ENCODE measurements around the gene TREX2. TPM values are rescaled to one million over a fixed set of nuclear protein-coding genes. Genes with fewer than 3 reads are reported as not detected.

TREX2 gene
- total RNA-seq, 1 experiment from 2014 or later: 0.61 TPM

DNA sequence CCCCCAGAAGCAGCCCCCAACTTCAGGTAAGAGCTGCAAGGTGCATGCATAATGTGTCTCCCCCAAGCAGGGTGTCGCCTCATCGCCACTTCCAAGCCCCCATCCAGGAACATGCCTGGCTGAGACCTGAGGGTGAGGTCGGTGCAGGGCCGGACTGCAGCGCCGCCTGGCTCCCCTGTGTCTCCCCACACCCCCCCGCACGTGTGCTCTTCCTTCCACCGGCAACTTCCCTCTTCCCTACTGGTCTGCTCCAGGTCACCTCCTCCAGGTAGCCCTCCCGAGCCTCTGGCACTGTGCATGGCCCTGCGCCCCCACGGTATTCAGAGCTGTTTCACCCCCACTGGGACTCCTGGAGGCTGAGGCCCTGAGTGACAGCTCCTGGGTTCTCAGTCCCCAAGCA, 46.7 kb upstream of the TREX2 start:
- H3K36me3 Mint-ChIP-seq (ENCODE audit: insufficient read depth, unreplicated experiment): no peaks in the 10 kb centered on the region
- Histone ChIP-seq H3K4me3 (ENCODE audit: low read depth, low read length) (no peak overlapping the region), H3K9me3 (no peaks in the 10 kb centered on the region), H3K27me3 (replicated peaks; ENCODE audit: control insufficient read depth, insufficient read depth, low read length) (no peaks in the 10 kb centered on the region), H3K4me1 (peaks cover 28% of the 10 kb centered on the region), H3K36me3 (ENCODE audit: control insufficient read depth, insufficient read depth, low read length) (no peaks in the 10 kb centered on the region)
- POLR2A ChIA-PET: no interaction called here
- DNase-seq: no peak
- H3K27me3 Mint-ChIP-seq (ENCODE audit: insufficient read depth, unreplicated experiment): no peaks in the 10 kb centered on the region
- no peak overlapping the region for H3K27ac Mint-ChIP-seq (ENCODE audit: unreplicated experiment)
- no peaks in the 10 kb centered on the region for H3K4me1 Mint-ChIP-seq (ENCODE audit: low read depth, unreplicated experiment)
- no TSS peak for BruUV-seq (replicated peaks)
- TF ChIP-seq, protein P1, sequence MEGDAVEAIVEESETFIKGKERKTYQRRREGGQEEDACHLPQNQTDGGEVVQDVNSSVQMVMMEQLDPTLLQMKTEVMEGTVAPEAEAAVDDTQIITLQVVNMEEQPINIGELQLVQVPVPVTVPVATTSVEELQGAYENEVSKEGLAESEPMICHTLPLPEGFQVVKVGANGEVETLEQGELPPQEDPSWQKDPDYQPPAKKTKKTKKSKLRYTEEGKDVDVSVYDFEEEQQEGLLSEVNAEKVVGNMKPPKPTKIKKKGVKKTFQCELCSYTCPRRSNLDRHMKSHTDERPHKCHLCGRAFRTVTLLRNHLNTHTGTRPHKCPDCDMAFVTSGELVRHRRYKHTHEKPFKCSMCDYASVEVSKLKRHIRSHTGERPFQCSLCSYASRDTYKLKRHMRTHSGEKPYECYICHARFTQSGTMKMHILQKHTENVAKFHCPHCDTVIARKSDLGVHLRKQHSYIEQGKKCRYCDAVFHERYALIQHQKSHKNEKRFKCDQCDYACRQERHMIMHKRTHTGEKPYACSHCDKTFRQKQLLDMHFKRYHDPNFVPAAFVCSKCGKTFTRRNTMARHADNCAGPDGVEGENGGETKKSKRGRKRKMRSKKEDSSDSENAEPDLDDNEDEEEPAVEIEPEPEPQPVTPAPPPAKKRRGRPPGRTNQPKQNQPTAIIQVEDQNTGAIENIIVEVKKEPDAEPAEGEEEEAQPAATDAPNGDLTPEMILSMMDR (IDR thresholded peaks at IDR 0.05; ENCODE audit: insufficient read depth in 1 of 2, low read depth in 1 of 2, low read length in 1 of 2, severe bottlenecking in 1 of 2, unreplicated experiment in 1 of 2): no peak
- CTCF ChIA-PET: interaction anchor here (0.7 to 0.8 kb wide), 2 partner anchors 22 to 31 kb away, joined by 3 read pairs; partner anchors contain the start of gene HAUS7
- H3K9me3 Mint-ChIP-seq (ENCODE audit: unreplicated experiment): no peaks in the 10 kb centered on the region
- H3K4me3 Mint-ChIP-seq (ENCODE audit: unreplicated experiment): no peak overlapping the region
- intact Hi-C loops (cut with micrococcal nuclease; ENCODE audit: unreplicated experiment): no loop called here

DNA sequence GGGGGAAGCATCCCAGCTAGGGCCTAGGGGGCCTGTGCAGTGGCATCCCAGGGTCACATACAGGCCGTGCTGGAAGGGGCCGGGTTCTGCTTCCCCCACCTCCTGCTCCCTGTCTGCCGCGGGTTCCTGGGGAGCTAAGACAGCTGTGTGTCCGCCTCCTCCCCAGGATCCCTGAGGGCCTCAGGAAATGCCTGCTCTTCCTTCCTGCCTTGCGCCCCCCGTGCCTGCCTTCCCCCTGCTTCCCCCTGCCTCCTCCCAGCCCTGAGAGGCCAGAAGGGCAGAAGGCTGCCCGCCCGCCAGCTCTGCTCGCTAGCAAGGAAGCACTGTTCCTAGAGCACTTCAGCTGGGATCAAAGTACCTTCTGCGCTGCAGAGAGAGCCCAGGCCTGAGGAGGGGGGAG, 46.1 kb upstream of the TREX2 start:
- POLR2A ChIA-PET: interaction anchor here (0.6 kb wide), 1 partner anchor 31 kb away, joined by 4 read pairs; no protein-coding TSS in a partner anchor
- BruUV-seq (replicated peaks): no TSS peak
- no peak overlapping the region for H3K27ac Mint-ChIP-seq (ENCODE audit: unreplicated experiment)
- Histone ChIP-seq H3K9me3 (no peaks in the 10 kb centered on the region), H3K4me1 (peaks cover 34% of the 10 kb centered on the region), H3K27me3 (replicated peaks; ENCODE audit: control insufficient read depth, insufficient read depth, low read length) (no peaks in the 10 kb centered on the region), H3K4me3 (ENCODE audit: low read depth, low read length) (no peak overlapping the region), H3K36me3 (ENCODE audit: control insufficient read depth, insufficient read depth, low read length) (no peaks in the 10 kb centered on the region)
- no peaks in the 10 kb centered on the region for H3K36me3 Mint-ChIP-seq (ENCODE audit: insufficient read depth, unreplicated experiment)
- CTCF ChIA-PET: interaction anchor here (0.8 kb wide), 1 partner anchor 31 kb away, joined by 3 read pairs; no protein-coding TSS in a partner anchor
- TF ChIP-seq, protein P1 (IDR thresholded peaks at IDR 0.05; ENCODE audit: insufficient read depth in 1 of 2, low read depth in 1 of 2, low read length in 1 of 2, severe bottlenecking in 1 of 2, unreplicated experiment in 1 of 2): no peak
- H3K4me1 Mint-ChIP-seq (ENCODE audit: low read depth, unreplicated experiment): no peaks in the 10 kb centered on the region
- DNase-seq: no peak
- no peaks in the 10 kb centered on the region for H3K27me3 Mint-ChIP-seq (ENCODE audit: insufficient read depth, unreplicated experiment)
- H3K9me3 Mint-ChIP-seq (ENCODE audit: unreplicated experiment): no peaks in the 10 kb centered on the region
- intact Hi-C loops (cut with micrococcal nuclease; ENCODE audit: unreplicated experiment): no loop called here
- no peak overlapping the region for H3K4me3 Mint-ChIP-seq (ENCODE audit: unreplicated experiment)

- Mint-ChIP-seq H3K27ac (ENCODE audit: unreplicated experiment) (no peak overlapping the region), H3K27me3 (ENCODE audit: insufficient read depth, unreplicated experiment) (no peaks in the 10 kb centered on the region), H3K36me3 (ENCODE audit: insufficient read depth, unreplicated experiment) (no peaks in the 10 kb centered on the region), H3K4me3 (ENCODE audit: unreplicated experiment) (no peak overlapping the region), H3K9me3 (ENCODE audit: unreplicated experiment) (no peaks in the 10 kb centered on the region), H3K4me1 (ENCODE audit: low read depth, unreplicated experiment) (no peaks in the 10 kb centered on the region)
- POLR2A ChIA-PET: interaction anchor here (0.6 to 1.0 kb wide), 2 partner anchors 21 to 30 kb away, joined by 4 to 6 read pairs; partner anchors contain the start of gene HAUS7
- H3K4me3 ChIP-seq (ENCODE audit: low read depth, low read length): no peak overlapping the region
- TF ChIP-seq, protein P1 (IDR thresholded peaks at IDR 0.05; ENCODE audit: insufficient read depth in 1 of 2, low read depth in 1 of 2, low read length in 1 of 2, severe bottlenecking in 1 of 2, unreplicated experiment in 1 of 2): no peak
- BruUV-seq (replicated peaks): no TSS peak
- no peak for DNase-seq
- CTCF ChIA-PET: interaction anchor here (1.1 kb wide), 1 partner anchor 30 kb away, joined by 3 read pairs; no protein-coding TSS in a partner anchor
- no peaks in the 10 kb centered on the region for H3K9me3 ChIP-seq
- H3K27me3 ChIP-seq (replicated peaks; ENCODE audit: control insufficient read depth, insufficient read depth, low read length): no peaks in the 10 kb centered on the region
- no peaks in the 10 kb centered on the region for H3K36me3 ChIP-seq (ENCODE audit: control insufficient read depth, insufficient read depth, low read length)
- peaks cover 35% of the 10 kb centered on the region for H3K4me1 ChIP-seq
- intact Hi-C loops (cut with micrococcal nuclease; ENCODE audit: unreplicated experiment): no loop called here
Observed at GRCh38 chrX:153491351-153491914, 45.6 kb upstream of the TREX2 start.

All from Caco-2 (cell line).